GM19025 (cell line): ENCODE data around the gene PPARD.

Source experiments
- ATAC-seq: cut with Tn5 transposase; IDR thresholded peaks from one replicate; pipeline ENCODE4 v1.9.1; 2021; ENCODE audit warnings: mild to moderate bottlenecking, low read depth, moderate library complexity; ENCODE audit not compliant: unreplicated experiment

The PPARD gene

DNA sequence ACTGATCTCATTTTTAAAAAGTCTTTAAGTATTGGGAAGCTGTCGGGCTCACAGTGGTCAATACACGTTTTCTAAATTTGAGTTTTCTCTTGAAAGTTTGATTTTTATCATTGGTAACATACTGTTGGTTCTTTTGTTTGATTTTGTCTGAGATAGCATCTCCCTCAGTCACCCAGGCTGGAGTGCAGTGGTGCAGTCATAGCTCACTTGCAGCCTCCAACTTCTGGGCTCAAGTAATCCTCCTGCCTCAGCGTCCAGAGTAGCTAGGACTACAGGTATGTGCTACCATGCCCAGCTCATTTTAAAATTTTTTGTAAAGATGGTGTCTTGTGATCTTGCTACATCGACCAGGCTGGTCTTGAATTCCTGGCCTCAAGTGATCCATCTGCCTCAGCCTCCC lies 9.1 kb downstream of the PPARD start:
- ATAC-seq, result no peak

DNA sequence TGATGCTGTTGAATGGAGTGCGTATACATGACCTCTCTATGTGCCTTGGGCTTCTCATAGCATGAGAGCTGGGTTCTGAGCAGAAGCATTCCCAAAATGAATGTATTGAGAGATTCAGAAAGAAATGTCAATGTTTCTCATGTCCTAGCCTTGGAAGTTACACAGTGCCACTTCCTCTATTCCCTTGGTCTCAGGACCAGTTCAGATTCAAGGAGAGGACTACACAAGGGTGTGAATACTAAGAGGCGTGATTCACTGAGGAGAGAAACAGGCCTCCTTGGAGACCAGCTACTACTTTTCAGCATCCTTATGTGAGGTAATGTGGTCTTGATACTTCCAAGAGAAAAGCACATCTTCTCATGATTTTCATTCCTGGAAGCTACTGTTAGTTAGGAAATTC lies 10.4 kb downstream of the PPARD start:
- no peak for ATAC-seq

DNA sequence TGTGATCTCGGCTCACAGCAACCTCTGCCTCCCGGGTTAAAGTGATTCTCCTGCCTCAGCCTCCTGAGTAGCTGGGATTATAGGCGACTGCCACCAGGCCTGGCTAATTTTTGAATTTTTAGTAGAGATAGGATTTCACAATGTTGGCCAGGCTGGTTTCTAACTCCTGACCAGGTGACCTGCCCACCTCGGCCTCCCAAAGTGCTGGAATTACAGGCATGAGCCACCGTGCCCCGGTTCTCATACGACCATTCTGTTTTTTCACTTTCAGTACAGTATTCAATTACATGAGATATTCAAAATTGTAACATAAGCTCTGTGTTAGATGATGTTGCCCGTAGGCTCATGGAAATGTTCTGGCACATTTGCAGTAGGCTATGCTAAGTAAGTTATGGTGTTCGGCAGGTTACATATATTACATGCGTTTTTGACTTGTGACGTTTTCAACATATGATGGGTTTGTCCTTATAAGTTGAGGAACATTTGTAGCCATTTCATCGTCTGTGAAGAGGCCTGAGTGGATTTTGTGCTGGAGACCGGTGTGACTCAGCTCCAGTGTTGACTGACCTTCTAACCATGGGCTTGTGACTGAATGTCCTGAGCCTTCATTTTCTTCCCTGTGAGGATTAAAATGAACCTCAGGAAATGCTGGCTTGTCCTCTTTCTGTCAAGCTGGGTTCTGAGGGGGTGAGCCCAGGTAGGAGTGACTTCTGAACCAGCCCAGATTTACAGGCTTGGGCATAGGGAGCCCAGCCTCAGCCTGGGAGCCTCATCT lies 12.2 kb downstream of the PPARD start:
- ATAC-seq, result no peak

DNA sequence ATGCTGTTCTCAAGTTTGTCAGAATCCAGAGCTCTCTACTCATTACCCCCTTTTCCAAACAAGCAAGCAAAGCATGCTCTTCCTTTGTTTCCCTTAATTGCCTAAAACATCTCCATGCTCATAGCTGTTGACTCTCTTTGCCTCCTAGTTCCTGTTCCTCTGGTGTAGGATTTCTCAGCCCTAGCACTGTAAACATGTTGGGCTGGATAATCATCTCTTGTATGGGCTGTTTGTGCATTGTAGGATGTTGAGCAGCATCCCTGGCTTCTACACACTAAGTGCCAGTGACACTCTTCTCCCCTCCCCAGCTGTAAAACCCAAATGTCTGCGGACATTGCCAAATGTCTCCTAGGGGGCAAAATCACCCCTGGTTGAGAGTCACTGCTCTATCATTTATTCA lies 14.0 kb downstream of the PPARD start:
- ATAC-seq, result no peak

DNA sequence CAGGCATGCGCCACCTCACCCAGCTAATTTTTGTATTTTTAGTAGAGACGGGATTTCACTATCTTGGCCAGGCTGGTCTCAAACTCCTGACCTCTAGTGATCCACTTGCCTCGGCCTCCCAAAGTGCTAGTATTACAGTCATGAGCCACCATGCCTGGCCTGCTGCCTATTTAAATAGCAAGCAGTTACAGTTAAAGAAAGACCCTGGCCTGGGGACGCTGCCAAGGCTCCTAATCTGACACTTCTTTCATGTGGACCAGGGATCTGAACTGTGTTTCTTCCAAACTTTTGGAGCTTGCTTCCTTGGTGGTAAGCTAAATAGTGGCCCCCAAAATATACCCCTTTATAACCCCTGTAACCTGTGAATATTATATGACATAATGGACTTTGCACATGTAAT lies 15.3 kb downstream of the PPARD start:
- no peak for ATAC-seq

DNA sequence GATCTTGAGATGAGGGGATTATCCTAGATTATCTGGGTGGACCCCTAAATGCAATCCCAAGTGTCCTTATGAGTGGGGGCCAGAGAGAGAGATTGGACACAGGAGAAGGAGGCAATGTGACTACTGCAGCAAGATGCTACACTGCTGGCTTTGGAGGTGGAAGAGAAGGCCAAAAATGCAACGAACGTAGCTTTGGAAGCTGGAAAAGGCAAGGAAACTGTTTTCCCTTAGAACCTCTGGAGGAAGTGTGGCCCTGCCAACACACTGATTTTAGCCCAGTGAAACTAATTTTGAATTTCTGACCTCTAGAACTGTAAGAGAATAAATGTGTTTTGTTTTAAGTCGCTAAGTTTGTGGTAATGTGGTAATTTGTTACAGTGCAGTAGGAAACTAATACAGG lies 15.7 kb downstream of the PPARD start:
- no peak for ATAC-seq

DNA sequence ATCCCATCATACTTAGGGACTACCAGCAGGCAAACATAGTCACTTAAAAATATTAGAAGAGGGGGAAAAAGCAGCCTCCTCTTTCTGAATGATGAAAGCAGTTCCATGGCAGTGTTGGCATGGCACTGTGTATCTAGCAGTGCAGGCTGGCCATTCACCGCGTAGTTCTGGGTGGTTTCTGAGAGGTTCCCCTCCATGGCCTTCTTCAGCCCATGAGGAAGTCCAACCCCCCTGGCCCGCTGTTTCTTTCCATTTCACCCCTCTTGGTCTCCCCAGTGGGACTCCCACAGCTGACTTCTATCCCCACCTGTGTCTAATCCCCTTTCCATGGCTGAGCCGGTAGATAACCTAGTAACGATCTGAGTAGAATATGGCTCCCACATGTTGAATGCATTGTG lies 17.0 kb downstream of the PPARD start:
- ATAC-seq, result no peak

DNA sequence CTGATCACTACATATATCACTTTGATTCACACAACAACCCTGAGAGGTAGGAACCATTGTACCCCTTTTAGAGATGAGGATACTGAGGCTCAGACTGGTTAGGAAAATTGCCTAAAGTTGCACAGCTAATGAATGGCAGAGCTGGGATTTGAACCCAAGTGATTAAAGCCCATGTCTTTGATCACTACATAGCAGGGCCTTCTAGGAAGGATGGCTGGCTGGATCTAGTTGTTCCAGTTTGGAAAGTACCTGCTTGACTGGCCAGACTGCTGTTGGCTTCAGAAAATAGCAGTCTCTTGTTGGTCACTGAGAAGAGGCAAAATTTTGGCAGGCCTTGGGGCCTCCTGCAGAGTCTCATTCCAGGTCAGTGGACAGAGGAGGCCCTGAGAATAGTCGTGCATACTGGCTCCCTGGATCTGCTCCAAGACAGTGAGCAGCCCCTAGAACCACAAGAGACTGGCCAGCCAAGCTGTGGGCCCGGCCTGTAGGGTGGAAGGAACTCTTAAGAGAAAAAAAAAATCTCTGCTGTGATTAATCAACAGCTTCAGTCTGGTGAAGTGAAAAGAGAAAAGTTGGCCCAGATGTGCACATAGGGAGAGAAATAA lies 17.5 kb downstream of the PPARD start:
- no peak for ATAC-seq

DNA sequence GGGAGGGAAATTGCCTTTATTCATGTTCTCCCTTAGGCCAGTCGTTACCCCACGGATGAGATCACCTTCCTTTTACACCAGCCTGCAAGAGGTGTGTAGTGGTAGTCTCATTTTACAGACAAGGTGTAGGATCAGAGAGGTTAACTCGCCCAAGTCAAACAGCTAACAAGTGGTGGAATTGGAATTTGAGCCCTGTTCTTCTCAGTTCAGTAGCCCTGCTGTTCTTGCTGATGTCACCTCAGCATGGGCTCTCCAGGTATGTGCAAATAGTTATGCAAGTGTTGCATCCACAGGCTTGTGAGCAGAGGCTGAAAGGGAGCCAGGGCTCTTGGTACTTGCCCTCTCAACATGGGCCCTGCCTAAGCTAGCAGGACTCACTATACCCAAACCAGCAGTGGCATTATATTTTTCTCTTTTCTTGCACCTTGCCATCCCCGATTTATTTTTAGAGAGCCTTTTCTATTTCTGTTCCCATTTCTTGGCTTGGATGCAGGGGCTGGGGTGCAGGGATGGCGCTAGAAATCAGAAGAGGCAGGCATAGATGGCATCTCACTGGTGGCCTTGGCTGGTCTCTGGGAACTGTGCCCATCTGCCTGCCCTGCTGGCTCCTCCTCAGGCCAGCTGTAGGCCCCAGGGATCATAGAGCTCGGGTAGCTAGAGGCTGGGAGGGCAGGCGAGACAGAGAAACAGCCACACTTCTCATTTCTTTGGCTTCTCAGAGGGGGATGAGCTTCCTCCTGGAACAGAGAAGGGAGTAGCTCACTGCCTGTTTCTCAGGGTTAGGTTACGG lies 18.2 kb downstream of the PPARD start:
- no peak for ATAC-seq

DNA sequence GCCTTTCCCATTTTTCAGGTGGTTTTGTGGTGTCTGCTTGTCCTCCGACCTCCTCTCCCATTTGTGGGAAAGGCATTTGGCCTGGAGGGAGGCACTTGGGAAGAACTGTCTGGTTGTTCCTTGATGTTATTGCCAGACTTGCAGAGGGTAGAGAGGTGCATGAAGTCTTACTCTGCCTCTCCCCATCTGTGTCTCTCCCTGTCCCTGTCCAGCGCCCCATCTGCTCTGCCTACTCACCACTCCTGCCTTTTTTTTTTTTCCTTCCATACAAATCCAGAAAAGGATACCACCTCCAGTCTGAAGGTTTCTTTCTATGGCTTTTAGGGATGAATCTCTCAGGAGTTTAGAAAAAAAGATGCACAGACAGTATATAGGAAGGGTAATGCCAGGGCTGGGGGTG lies 19.8 kb downstream of the PPARD start:
- ATAC-seq, result no peak

DNA sequence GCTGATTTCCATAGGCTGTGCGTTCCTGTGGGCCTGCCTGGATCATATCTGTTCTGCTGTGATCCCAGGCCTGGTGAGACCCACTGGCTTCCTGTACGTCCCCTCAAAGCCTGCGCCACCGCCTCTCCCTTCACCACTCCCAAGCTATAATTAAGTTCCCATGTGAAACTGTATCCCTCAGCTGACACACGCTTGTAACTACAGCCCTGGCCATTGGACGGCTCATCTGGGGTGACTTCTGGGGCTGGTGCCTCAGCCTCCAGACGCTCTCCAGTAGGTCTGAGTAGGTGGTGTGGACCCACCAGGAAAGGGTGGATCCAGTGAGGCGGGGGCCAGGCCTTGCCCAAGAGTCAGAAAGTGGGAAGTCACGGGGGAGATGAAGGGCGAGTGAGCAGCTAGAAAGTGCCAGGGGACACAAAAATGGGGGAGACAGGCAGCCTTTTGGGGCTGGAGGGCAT lies 21.0 kb downstream of the PPARD start:
- ATAC-seq, result no peak

DNA sequence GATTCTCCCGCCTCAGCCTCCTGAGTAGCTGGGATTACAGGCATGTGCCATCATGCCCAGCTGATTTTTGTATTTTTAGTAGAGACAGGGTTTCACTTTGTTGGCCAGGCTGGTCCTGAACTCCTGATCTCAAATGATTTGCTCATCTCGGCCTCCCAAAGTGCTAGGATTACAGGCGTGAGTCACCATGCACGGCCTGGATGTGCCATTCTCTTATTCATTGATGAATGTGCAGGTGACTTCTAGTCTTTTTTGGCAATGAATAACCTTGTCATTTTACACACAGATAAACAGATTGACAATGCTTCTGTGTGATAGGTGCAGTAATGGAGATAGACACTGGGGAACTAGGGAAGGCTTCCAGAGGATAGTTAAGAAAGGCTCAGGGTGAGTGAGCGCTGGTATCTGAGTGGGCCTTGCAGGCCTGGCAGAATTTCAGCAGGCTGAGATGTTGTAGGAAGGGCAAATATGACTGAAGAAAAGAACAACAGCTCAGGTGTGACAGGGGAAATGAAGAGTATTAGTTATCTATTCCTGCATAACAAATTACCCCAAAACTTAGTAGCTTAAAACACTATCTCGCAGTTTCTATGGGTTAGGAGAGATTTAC lies 23.3 kb downstream of the PPARD start:
- no peak for ATAC-seq

DNA sequence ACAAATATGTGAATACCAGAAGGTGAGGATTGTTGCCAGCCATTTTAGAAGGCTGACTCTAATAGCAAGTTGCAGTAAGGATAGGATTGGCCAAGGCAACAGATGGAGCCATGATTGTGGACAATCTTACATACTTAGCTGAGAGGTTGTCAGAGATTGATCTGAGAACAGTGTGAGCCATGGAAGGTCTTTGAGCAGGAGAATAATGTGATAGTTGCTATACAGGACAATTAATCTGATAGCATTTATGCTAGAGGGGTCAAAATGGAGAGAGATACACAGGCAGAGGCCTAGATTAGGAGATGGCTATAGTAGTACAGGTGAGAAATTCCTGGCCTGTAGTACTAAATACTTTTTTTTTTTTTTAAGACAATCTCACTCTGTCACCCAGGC lies 23.8 kb downstream of the PPARD start:
- ATAC-seq, result no peak

DNA sequence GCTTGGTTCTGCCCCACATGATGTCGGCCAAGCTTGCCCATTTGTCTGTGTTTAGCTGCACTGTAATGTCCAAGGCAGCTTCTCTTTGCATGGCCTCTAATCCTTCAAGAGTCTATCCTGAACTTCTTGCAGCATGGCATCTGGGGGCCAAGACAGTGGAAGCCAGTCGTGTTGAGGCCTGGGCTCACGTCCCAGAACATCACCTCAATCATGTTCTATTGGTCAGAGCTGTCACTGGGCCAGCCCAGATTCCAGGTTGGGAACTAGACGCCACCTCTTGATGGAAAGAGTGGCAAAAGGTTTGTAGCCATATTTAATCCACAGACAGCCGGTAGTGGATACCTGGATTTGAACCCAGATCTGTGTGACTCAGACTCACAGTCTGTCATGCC lies 25.3 kb downstream of the PPARD start:
- ATAC-seq, result no peak

DNA sequence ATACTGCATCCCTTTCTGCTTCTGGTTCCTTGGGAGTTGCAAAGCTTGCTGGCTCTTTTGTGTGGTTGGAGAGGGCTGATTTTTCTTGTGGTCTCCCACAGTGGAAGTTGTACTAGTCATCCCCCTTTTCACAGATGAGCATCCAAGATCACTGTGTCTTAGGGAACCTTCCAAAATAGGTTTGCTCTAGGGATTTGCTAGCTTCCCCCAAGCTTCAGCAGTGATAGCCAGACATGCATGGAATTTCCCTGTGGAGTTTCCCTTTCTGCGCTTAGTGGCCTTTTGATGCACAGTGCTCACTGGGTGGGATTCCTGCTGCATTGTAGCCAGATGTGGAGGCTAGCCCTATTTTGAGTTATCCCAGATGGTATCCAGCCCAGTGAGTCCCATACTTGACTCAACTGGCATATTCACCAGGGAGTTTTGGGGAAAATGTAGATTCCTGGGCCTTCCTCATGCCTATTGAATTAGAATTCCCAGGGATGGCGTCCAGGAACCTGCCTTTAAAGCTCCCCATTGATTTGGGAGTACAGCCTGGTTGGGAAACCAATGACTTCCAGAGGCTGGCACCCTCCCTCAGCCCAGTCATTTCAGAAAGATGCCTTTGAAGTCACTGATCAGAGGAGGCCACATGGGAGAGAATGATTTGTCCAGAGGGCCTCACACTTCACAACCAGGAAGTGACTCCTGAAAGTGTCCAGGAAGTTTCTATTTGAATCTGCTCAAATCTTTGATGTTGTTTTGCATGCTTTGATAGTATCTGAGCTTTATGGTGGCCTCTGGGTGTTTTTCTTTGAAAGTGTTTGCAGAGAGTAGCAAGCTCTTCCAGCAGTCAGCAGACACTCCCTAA lies 25.9 kb downstream of the PPARD start:
- no peak for ATAC-seq

DNA sequence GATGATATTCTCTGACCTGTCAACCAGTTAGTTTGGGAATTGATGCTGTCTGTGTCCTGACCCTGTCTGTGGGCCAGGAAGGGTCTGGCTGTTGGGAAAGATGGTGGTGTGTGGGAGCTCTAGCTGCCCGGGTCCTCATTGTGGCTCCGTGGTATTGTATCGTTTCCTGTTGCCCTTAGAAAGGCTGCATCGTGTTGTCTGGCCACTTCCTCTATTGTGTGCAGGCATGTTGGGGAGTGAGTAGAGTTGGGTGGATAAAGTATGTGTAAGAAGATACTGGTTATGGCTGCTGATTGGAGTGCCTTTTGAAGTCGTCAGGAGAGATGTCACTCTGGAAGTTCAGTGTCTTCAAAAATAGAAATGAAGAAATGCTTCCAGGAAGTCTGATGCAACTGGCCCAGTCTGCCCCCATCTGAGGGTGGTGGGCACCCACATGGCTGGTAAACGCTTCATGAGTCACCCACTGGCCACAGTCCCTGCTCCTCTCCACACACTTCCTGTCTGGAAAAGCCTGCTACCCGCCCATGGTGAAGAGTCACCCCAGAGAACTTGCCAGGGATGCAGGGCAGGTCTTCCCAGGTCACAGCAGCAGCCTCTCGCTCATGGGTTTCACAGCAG lies 27.9 kb downstream of the PPARD start:
- no peak for ATAC-seq

DNA sequence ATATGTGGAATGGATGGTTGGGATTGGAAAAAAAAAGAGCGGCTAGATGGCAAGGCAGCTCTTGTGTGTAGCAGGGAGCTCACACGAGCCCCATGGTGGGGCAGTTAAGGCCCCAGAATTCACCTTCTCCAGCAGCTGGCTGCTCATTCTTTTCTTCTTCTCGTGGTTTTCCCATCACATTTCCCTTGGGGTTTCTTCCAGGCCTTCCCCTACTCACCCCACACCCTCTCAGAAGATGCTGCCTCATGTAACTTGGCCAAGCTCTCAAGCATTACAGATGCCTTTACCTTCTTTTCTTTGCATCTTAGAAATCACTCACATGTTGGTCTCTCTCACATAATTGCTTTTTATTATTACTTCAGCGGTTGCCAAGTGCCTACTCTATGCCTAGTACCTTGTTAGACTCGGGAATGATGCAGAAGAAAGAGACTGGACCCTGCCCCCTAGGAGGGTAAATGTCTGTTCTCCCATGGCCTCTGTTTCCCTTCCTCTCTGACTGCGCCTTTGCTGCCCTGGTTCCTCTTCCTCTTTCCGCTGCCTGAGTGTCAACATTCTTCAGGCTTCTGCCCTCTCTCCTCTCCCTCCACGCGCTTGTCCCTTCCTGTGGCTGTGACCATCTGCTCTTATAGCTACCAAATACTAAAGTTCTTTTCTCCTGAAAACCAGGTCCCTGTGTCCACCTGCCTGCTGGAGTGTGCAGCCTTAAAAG lies 28.6 kb downstream of the PPARD start:
- ATAC-seq, result no peak

DNA sequence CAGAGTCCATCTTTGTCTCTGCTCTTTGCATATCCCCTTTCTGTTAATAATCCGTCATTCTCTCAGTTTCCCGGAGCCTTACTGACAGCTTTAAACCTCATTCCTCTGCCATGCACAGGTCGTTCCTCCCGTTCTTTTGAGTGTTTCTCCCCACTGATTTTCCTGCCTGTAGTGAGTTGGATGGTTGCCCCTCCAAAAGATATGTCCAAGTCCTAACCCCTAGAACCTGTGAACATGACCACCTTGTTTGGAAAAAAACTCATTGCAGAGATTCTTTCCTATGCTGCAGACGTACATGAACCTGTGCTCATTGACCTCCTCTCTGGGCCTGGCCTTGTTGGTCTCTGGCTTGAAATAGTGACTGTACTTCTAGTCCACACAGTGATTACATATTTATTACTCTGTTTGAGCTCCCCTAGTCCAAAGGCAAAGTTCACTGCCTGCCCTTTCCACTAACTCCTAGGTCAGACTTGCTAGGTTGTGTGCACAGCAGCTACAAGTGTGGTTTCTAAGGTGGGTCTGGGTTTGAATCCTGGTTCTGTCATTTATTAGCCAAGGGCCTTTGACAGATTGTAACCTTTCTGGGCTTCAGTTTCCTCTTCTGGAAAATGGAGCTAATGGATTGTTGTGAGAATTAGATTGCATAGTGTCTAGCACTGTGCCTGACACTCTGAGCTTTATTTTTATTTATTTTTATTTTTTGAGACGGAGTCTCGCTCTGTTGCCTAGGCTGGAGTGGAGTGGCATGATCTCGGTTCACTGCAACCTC lies 29.3 kb downstream of the PPARD start:
- no peak for ATAC-seq

DNA sequence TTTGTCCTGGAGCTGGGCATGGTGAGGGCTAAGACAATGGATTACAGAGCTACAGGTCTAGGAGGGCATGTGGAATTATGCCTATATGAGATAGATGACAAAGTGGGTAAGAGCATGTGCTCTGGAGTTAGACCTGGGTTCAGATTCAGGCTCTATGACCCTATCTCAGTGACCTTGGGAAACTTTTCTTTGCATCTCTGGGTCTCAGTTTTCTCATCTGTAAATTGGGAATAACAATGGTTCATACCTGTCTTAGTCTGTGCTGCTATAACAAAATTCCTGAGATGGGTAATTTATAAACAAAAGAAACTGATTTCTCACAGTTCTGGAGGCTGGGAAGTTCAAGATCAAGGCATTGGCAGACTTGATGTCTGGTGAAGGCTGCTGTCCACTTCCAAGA lies 30.3 kb downstream of the PPARD start:
- ATAC-seq, result no peak
